NCI-H774 (cell line): ENCODE results near the gene MMP25.

ENCODE experiments used
- DNase-seq: peaks from one replicate; lab custom pipeline; 2025; lab: John Stamatoyannopoulos, UW

The MMP25 gene, protein sequence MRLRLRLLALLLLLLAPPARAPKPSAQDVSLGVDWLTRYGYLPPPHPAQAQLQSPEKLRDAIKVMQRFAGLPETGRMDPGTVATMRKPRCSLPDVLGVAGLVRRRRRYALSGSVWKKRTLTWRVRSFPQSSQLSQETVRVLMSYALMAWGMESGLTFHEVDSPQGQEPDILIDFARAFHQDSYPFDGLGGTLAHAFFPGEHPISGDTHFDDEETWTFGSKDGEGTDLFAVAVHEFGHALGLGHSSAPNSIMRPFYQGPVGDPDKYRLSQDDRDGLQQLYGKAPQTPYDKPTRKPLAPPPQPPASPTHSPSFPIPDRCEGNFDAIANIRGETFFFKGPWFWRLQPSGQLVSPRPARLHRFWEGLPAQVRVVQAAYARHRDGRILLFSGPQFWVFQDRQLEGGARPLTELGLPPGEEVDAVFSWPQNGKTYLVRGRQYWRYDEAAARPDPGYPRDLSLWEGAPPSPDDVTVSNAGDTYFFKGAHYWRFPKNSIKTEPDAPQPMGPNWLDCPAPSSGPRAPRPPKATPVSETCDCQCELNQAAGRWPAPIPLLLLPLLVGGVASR

DNA sequence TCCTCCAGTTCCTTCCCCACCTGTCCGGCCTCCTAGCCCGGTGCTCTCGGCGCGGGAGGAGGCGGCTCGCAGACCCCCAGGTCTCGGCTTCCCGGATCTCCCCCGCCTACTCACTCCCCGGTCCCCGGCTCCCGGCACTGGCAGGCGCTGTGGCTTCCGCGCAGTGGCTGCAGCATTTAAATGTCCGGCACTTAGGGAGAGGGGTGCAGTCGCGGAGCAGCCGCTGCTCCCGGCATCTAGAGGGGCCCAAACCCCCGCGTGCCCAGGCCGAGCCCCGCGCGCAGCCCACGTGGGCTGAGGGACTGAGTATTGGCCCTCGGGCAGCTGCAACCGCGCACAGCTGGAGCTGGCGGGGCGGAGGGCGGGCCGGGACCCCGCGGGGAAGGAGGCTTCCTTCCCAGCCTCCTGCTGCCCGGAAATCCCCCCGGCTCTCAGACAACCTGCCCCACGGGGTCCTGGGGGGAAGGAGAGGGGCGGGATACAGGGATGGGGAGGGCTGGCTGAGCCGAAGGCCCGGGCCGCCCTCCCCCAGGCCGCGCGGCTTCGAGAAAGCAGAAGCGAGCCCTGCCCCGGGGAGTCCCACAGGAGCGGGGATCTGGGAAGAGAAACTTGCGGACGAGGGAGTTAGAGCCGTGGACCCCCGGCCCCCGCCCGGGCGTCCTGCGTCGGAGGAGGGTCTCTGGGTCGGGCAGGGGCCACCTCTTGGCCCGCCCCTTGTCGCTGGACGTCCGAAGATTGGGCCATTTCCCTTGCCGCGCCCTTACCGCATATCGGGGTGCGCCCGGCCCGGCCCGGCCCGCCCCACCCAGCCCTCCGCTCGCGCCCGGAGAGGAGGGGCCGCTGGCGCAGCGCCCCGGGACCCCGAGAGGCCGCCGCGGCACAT, at the start of gene MMP25:
MMP25 (plus strand) TSS at position 804 of the 883 bp plus-strand sequence. CDS start 357 bp downstream, outside the sequence.
- DNase-seq: no peak

DNA sequence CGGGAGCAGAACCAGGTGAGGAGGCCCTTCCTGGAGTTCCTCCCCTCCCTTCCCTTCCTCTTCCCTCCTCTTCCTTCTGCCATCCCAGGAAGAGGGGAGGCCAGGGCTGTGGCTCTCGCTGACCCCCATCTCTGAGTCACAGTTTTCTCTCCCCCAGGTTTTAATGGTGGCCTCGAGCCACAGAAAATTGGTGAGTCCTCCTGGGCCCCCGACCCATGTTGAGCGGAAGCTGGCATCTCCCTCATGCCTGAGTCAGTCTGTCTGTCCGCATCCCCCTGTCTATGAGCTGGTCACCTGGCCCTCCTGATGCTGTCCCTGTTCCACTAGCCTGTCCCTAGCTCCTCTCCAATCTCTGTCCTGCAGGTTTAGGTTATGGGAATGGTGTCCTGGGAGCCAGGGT, 46.4 kb upstream of the MMP25 start:
- DNase-seq: no peak

DNA sequence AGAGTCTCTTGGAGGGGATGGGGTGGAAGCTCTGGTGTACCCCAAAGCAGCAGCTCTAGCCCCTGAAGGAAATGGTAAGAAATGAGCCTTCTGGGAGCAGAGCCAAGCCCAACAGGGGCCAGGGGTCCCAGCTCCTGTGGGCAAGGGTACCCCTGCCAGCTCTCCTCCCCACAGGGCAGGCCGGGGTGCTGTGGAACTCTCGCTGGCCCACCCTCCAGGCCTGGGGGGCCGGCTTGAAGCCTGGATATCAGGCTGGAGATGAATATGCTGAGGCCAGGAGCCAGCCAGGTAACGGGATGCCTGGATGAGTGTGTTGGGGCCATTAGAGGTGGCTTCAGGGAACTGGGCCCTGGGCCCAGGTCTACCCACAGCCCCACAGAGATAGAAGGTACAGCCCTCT, 45.8 kb upstream of the MMP25 start:
- no peak for DNase-seq

DNA sequence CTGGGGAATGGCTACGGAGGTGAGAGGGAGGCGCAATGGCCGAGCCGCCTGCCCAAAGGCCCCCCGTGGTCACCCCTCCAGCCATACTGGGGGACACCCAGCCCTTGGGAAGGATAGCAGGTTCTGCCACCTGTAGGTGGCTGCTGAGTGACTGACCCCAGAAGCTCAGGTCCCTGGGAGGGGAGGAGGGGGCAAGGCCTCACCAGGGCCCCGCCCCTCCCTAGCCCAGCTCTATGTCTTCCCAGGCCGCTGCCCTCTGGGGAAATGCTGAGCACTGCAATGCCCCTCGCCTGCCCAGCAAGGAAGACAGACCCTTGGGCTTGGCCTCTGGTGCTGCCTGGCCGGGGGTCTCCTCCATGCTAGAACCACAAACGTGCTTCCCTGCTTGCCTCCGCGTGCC, 45.0 kb upstream of the MMP25 start:
- no peak for DNase-seq

DNA sequence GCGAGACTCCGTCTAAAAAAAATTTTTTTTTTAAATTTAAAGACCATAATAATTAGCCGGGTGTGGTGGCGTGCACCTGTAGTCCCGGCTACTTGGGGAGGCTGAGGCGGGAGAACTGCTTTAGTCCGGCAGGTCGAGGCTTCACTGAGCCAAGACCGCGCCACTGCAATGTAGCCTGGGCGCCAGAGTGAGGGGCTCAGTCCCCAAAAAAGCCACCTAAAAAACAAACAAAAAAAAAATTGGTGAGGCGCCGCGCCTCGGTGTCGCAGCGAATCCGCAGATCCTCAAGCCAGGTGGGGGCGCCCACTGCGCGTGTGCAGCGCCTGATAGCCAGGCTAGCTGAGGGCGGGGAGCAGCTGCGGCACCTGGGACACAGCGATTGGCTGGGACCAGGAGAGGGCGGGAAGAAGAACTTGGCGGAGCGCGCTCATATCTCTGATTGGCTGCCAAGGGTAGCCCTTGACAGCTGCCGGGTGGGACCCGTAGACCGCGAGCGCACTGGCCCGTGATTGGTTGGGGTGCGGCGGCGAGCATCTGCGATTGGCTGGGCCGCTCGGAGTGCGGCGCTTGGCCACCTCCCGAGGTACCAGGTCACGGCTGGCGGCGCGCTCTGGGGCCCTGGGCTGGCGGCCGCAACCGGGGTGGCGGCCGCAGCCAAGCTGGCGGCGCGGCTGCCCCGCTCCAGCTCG, 42.6 kb upstream of the MMP25 start:
- peak; percentile 92 for DNase-seq

DNA sequence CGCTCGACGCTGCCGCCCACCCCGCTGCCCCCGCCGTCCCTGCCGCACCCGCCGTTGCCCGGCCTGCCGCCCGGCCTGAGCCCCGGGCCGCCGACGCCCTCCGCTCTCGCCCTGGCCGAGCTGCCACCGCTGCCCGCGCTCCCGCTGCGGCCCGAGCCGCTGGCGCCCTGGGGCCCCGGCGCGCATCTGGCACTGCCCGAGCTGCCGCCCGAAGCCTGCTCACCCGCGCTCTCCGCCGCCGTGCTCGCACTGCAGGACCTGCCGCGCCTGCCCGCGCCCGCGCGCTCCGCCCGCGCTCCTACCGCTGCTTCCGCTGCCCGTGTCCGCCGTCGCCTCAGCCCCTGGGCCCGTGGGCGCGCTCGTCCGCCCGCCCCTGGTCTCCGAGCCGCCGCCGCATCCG, 42.0 kb upstream of the MMP25 start:
- no peak for DNase-seq

DNA sequence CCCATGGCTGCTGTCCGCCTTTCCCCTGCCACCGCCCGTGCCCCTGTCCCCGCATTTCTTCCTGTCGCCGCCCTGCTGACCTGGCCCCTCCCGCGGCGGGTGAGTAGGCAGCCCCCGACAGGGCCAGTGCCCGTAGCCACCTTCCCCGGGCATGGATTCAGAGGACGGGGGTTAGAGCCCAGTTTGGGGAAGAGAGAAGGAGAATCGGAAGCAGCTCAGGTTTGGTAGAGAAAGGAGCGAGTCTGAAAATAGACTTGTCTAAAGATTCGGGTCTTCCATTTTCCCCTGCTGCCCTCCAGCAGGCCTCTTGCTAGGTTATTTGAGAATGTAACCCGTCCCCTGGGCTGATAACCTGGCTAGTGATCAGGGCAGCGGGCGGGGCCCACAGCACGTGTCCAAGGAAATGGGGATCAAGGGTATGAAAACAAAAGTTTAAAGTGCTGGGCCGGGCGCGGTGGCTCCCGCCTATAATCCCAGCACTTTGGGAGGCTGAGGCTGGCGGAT, 41.5 kb upstream of the MMP25 start:
- DNase-seq: no peak

DNA sequence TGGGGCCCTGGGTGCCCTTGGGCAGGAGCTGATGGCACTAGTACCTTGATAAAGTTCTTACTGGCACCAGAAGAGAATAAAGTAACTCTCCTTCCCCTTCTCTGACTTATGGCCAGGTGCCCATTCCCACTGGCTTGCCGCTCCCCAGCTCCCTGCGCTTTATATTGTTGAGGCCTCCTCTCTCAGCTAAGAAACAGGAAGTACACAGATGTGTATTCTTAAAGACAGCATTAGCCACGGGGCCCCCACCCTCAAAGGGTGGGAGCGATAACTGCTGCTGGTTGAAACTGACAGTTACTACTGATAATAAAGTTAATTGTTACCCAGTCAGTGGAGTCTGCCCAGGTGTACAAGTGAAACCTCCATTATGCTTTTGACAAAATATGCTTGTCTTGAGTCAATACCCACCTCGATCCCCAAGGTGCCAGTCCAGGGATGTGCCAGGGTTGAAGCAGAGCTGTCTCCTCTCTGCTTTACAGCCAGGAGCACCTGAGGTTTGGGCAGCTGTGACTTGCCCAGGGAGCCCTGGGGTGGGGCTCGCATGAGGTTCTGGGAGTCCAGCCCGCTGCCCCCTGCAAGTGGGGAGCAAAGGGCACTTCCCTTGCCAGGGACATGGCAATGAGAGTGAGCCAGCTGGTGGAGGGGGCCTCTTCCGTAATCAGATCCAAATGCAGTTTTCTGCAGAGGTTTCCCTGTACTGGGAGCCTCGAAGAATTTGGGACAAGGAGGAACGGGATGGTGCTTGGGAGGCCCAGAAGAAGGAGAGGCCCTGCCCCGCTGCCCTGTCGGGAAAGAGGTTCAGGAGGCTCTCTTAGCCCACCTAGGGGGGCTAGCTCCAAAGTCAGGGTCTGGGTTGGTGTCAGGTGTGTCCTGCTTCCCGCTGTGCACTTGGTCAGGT, 39.1 kb upstream of the MMP25 start:
- no peak for DNase-seq

DNA sequence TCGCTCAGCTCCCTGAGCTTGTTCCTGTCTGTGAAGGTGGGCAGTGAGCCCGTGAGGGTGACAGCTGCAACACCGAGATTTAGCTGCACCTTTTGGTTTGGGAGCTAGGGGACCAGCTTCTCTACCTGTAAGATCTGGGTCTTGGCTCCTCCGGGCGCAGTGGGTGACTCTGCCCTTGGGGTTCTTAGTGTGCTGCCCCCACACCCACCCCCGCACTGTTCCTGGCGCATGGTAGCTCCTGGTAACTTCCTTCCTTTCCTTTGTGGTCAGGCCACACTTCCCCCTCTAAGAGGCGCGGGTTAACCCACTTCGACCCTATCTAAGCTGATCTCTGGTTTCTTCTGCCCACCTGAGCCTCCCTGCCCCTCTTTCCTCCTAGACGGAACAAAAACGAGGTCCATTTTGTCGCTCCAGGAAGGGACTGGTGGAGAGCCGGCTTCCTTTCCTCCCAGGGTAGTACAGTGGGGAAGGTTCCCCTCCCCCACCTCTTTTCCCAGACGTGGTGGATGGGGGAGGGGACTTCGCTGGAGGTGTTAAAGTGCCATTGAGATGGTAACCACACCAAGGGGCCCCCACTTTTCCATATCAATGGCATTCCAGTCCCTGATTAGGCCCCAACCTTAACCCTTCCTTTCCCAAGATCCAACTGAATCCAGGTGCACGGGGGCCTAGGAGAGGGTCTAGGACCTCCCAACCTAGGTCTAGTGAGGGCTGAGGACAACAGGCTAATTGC, 38.2 kb upstream of the MMP25 start:
- no peak for DNase-seq

DNA sequence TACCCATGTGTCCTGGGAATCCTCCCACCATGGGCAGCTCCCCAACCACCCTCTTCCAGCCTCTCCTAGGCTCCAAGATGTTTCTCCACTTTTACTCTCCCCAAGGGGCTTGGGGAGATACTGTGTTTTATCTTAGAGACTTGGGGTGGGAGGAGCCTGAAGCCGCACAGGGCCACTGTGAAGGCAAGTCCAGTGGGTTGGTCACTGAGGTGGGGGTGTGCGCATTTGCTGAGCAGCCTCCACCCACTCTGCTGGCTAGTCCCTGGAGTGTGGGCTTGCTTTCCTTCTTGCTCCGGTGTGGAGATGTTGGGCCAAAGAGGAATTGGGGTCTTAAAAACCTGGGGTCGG, 37.7 kb upstream of the MMP25 start:
- no peak for DNase-seq

DNA sequence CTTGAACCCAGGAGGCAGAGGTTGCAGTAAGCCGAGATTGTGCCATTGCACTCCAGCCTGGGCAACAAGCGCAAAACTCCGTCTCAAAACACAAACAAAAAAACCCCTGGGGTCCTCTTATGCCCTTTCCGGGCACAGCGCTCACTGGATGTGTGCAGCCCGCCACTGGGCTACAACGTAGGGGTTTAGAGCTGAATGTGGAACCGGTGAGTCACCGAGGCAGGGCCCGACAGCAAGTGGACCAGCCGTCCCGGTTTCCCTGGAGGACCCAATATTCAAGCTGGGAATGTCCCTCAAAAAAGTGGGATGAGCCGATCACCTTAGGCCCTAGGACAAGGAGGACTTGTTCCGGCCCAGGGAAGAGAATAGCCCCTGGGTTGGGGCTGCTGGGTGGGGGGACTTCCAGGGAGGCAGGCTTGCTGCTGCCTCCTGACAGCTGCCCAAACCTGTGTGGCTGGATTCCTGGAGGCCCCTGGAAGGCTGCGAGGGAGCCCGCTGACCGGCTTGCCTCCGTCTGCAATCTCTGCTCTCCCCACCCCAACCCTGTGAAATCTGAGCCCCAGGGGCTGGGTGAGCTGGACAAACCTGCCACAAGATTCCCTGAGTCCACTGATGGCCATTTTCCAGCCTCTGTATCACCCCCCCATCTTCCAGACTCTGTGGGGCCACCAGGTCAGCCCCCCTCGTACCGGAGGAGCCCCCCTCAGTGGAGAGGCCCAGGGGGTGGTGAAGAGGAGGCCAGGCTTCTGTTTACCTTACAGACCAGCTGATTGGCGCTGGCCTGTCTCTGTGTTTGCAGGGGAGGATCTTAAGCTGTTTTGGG, 36.6 kb upstream of the MMP25 start:
- no peak for DNase-seq

DNA sequence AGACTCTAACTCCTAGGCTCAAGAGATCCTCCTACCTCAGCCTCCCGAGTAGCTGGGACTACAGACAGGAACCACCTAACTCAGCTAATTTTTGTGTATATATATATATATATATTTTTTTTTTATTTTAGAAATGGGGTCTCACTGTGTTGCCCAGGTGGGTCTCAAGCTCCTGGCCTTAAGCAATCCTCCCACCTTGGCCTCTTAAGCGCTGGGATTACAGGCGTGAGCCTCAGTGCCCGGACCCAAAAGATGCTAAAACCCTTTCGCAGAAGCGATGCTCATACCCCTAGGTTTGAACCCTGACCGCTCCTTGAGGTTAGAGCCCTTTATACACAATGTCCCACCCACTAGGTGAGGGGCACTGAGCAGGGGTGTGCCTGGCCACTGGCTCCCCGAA, 35.9 kb upstream of the MMP25 start:
- DNase-seq: no peak

DNA sequence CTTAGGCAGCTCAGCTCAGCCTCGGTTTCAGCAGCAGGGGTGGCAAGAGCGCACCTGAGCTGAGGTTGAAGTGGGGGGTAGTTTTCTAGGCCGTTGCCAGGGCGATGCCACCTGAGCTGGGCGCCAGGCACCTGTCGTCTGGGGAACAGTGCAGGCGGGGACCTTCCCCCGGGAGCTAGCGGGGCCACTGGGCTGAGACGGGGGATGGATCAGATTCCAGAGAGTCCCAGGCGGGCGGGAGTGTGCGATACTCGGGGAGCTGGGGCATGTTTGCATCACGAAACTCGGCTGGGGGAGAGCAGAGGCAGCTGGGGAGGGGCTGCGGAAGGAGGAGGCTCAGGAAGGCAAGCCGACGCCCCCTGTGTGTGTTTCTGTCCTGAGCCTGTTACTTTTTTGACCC, 34.1 kb upstream of the MMP25 start:
- DNase-seq: no peak

DNA sequence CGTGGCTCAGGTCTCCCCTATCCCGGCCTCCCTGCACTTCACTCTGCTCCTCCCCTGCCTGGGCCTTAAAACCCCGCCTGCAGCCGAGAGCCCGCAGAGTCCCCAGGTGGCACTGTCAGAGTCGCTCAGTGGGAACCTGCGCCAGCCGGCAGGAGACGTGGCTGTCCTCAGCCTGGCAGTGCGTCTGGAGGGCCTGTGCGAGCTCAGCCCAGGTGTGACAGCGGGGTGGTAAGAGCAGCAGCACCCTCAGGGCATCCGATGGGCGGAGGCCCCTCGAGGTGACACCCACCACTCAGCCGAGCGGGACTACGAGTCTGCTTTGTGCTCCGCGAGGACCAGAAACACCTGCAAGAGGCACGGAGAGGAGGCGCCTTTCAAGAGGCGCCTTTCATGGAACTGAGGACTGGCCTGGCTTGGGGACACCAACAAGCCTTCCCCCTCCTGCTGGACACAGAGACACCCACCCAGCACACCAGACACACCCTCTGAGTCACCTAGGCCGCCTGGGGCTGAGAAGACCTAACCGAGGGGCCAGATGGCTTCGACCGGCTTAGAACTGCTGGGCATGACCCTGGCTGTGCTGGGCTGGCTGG, 33.4 kb upstream of the MMP25 start, which contains the start of gene CLDN9:
CLDN9 (plus strand) TSS at position 96 of the 593 bp plus-strand sequence; CDS start at position 536, 440 bp downstream.
- no peak for DNase-seq

DNA sequence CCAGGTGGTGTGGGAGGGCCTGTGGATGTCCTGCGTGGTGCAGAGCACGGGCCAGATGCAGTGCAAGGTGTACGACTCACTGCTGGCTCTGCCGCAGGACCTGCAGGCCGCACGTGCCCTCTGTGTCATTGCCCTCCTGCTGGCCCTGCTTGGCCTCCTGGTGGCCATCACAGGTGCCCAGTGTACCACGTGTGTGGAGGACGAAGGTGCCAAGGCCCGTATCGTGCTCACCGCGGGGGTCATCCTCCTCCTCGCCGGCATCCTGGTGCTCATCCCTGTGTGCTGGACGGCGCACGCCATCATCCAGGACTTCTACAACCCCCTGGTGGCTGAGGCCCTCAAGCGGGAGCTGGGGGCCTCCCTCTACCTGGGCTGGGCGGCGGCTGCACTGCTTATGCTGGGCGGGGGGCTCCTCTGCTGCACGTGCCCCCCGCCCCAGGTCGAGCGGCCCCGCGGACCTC, 32.8 kb upstream of the MMP25 start:
- DNase-seq: no peak

DNA sequence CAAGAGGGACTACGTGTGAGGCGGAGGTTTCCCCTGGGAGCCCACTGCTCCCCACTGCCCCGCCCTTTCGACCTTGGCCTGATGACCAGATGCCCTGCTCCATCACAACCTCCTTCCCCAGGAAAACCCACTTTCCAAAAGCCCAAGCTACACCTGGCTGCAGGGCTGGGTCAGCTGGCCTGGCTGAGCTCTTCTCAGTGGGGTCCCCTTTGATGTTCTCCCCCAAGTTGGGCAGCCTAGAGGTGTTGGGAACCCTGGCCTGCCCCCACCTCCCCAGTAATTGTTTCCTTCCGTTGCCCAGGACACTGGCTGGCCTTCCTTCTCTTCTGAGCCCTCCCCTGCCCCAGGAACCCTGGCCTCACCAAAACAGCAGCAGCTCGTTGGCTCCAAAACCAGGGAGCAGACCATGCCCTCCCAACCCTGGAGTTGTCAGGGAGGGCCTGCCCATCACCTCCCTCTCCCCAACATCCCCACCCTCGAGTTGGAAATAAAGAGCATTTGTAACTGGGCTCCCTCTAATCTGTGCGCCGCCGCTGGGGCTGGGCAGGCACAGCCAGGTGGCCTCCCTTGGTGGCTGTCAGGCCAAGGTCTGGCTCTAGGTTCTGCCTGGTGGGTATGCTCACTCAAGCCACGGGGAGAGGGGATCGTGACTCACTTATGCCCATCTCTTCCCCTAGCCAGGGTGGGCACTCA, 32.2 kb upstream of the MMP25 start:
- DNase-seq: no peak

DNA sequence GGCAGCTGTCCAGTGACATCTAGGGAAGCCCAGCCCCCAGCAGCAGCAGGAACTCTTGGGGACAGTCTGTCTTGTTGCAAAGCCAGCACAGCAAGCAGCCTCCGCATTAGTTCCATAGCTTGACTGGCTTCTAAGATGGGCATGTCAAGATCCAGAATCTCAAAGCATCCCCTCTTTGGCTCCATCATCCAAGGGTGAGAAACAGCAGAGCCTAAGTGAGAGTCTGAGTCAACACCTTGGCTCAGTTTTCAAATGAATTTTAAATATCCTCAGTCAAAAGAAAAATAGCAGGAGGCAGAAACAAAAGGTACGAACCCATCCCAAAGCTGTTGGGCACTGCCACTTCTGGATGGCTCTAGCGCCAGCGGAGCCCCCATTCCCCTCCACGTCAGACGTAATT, 31.4 kb upstream of the MMP25 start:
- DNase-seq: no peak

DNA sequence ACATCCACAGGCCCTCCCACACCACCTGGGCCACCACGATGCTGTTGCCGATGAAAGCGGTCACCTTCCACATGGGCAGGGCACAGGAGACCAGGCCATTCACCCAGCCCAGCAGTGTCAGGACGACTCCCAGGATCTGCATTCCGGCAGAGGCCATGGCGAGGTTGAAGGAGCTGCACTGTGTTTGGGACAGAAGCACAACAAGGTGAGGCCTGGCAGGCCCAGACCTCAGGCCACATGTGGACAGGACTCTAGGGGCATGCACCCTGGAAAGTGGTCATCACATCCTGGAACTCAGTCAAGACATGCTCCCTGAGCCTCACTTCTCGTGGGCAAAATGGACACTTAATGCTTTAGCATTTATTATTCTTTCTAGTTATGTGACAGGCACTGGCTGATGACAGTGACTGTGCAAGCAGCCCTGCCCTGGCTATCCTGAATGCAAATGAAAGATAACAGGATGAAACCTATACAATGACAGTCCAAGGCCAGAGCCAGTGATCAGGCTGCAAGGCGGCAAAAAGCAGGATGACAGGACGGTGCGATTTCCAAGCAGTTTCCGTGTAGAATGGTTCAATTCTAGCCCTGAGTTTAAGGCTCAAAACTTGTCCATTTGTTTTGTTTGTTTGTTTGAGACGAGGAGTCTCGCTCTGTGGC, 30.4 kb upstream of the MMP25 start:
- no peak for DNase-seq
